ENCODE measurements around the gene TNP2. TPM values are rescaled to one million over a fixed set of nuclear protein-coding genes. Genes with fewer than 3 reads are reported as not detected.

TNP2 gene
- total and polyA plus RNA-seq, 9 of the 15 experiments (the other 6 are each of a cell fraction or from before 2014, with no cell fraction given), result not detected

DNA sequence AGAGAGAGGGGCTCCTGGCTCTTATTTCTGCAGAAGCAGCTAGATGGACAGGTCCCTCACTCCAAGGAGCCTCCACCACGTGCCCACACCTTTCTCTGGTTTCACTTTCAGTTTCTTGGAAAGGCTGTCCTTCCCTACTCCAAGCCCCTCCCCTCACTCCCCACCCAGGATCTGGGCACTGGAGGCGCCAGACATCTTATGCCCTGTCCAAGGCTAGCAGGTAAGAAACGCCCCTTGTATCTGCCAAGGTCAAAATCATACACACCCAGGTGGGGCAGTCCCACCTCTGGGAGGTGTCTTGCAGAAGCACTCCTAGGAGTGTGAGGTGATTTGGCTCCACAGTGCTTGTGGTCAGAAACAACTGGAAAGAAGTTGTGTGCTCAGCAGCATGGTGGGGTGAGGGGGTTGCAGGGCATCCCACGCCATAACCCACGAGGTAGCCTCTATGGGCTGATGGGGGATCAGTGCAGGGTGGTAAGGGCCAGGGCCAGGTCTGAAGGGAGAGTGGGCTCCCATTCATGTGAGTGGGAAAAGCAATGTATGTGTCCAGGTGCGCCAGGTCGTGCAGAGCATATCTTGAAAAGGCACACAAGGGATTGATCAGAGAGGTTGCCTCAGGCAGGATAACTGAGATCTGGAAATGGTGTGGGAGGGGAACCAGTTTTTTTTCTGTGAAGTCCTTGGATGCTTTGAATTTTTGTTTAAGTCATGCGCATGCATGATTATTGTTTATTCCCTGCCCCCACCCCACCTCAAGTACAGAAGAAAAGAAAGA lies 43.8 kb upstream of the TNP2 start (continued):
- peak; percentile 36; the same call in 1 of the 2 replicates for TF ChIP-seq GABPB1 (CRISPR knock-in tag; IDR thresholded peaks at IDR 0.05)
- TF ChIP-seq HNRNPK (IDR thresholded peaks at IDR 0.05; ENCODE audit: low read depth, low read length, poor library complexity, severe bottlenecking), result no peak
- no peak for TF ChIP-seq XRCC3 (IDR thresholded peaks at IDR 0.05)
- no peak for TF ChIP-seq ELF2 (CRISPR knock-in tag; IDR thresholded peaks at IDR 0.05)
- TF ChIP-seq PCBP1 (IDR thresholded peaks at IDR 0.05; ENCODE audit: low read depth, low read length, poor library complexity, severe bottlenecking), result no peak
- TF ChIP-seq, protein P1, sequence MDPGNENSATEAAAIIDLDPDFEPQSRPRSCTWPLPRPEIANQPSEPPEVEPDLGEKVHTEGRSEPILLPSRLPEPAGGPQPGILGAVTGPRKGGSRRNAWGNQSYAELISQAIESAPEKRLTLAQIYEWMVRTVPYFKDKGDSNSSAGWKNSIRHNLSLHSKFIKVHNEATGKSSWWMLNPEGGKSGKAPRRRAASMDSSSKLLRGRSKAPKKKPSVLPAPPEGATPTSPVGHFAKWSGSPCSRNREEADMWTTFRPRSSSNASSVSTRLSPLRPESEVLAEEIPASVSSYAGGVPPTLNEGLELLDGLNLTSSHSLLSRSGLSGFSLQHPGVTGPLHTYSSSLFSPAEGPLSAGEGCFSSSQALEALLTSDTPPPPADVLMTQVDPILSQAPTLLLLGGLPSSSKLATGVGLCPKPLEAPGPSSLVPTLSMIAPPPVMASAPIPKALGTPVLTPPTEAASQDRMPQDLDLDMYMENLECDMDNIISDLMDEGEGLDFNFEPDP (CRISPR knock-in tag; IDR thresholded peaks at IDR 0.05), result no peak
- TF ChIP-seq, protein P2, sequence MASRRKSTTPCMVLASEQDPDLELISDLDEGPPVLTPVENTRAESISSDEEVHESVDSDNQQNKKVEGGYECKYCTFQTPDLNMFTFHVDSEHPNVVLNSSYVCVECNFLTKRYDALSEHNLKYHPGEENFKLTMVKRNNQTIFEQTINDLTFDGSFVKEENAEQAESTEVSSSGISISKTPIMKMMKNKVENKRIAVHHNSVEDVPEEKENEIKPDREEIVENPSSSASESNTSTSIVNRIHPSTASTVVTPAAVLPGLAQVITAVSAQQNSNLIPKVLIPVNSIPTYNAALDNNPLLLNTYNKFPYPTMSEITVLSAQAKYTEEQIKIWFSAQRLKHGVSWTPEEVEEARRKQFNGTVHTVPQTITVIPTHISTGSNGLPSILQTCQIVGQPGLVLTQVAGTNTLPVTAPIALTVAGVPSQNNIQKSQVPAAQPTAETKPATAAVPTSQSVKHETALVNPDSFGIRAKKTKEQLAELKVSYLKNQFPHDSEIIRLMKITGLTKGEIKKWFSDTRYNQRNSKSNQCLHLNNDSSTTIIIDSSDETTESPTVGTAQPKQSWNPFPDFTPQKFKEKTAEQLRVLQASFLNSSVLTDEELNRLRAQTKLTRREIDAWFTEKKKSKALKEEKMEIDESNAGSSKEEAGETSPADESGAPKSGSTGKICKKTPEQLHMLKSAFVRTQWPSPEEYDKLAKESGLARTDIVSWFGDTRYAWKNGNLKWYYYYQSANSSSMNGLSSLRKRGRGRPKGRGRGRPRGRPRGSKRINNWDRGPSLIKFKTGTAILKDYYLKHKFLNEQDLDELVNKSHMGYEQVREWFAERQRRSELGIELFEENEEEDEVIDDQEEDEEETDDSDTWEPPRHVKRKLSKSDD (conservative IDR thresholded peaks at IDR 0.05; ENCODE audit: low read length), result no peak
- TF ChIP-seq, protein P3, sequence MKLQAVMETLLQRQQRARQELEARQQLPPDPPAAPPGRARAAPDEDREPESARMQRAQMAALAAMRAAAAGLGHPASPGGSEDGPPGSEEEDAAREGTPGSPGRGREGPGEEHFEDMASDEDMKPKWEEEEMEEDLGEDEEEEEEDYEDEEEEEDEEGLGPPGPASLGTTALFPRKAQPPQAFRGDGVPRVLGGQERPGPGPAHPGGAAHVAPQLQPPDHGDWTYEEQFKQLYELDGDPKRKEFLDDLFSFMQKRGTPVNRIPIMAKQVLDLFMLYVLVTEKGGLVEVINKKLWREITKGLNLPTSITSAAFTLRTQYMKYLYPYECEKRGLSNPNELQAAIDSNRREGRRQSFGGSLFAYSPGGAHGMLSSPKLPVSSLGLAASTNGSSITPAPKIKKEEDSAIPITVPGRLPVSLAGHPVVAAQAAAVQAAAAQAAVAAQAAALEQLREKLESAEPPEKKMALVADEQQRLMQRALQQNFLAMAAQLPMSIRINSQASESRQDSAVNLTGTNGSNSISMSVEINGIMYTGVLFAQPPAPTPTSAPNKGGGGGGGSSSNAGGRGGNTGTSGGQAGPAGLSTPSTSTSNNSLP (IDR thresholded peaks at IDR 0.05; ENCODE audit: borderline replicate concordance, low read depth, low read length), result no peak
- no peak for TF ChIP-seq ZNF436 (CRISPR knock-in tag; IDR thresholded peaks at IDR 0.05)
- TF ChIP-seq, protein P4, sequence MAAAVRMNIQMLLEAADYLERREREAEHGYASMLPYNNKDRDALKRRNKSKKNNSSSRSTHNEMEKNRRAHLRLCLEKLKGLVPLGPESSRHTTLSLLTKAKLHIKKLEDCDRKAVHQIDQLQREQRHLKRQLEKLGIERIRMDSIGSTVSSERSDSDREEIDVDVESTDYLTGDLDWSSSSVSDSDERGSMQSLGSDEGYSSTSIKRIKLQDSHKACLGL (CRISPR knock-in tag; IDR thresholded peaks at IDR 0.05; ENCODE audit: borderline replicate concordance, poor library complexity, severe bottlenecking), result no peak
- no peak for TF ChIP-seq HNRNPUL1 (IDR thresholded peaks at IDR 0.05; ENCODE audit: low read length)
- TF ChIP-seq MYNN (IDR thresholded peaks at IDR 0.05), result no peak
- TF ChIP-seq MYNN (CRISPR knock-in tag; IDR thresholded peaks at IDR 0.05), result no peak
- no peak for TF ChIP-seq NFATC3 (IDR thresholded peaks at IDR 0.05)
- TF ChIP-seq, protein P5, sequence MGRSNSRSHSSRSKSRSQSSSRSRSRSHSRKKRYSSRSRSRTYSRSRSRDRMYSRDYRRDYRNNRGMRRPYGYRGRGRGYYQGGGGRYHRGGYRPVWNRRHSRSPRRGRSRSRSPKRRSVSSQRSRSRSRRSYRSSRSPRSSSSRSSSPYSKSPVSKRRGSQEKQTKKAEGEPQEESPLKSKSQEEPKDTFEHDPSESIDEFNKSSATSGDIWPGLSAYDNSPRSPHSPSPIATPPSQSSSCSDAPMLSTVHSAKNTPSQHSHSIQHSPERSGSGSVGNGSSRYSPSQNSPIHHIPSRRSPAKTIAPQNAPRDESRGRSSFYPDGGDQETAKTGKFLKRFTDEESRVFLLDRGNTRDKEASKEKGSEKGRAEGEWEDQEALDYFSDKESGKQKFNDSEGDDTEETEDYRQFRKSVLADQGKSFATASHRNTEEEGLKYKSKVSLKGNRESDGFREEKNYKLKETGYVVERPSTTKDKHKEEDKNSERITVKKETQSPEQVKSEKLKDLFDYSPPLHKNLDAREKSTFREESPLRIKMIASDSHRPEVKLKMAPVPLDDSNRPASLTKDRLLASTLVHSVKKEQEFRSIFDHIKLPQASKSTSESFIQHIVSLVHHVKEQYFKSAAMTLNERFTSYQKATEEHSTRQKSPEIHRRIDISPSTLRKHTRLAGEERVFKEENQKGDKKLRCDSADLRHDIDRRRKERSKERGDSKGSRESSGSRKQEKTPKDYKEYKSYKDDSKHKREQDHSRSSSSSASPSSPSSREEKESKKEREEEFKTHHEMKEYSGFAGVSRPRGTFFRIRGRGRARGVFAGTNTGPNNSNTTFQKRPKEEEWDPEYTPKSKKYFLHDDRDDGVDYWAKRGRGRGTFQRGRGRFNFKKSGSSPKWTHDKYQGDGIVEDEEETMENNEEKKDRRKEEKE (IDR thresholded peaks at IDR 0.05; ENCODE audit: borderline replicate concordance in 1 of 2, control insufficient read depth in 1 of 2, low read depth in 2 of 2, low read length in 1 of 2), result no peak

All from K562 (cell line).